ENCODE measurements around the gene KRT35. TPM values are rescaled to one million over a fixed set of nuclear protein-coding genes. Genes with fewer than 3 reads are reported as not detected.

Gene KRT35
- total RNA-seq, 1 experiment from 2014 or later, result not detected

GRCh38 chr17:41512546-41513167 lies 31.7 kb upstream of the KRT35 start:
- DNase-seq (ENCODE audit: low read depth), result no peak

GRCh38 chr17:41511716-41512115 lies 30.8 kb upstream of the KRT35 start:
- DNase-seq (ENCODE audit: low read depth), result no peak

- no peak for DNase-seq (ENCODE audit: low read depth)
These were observed 30.2 kb upstream of the KRT35 start for GRCh38 chr17:41511116-41511515.

- DNase-seq (ENCODE audit: low read depth), result no peak
These were observed 29.5 kb upstream of the KRT35 start for GRCh38 chr17:41510251-41511065.

GRCh38 chr17:41507315-41507880 lies 26.4 kb upstream of the KRT35 start:
- no peak for DNase-seq (ENCODE audit: low read depth)

GRCh38 chr17:41505809-41506767 lies 25.1 kb upstream of the KRT35 start:
- no peak for DNase-seq (ENCODE audit: low read depth)

- no peak for DNase-seq (ENCODE audit: low read depth)
These were observed 24.3 kb upstream of the KRT35 start, which contains the start of gene KRT13 for GRCh38 chr17:41505007-41505808. KRT13 (minus strand) TSS chr17:41505612; CDS start chr17:41505550, 62 bp downstream.

GRCh38 chr17:41504246-41504977 lies 23.5 kb upstream of the KRT35 start:
- no peak for DNase-seq (ENCODE audit: low read depth)

- no peak for DNase-seq (ENCODE audit: low read depth)
These were observed 22.3 kb upstream of the KRT35 start for GRCh38 chr17:41503202-41503601.

- peak; percentile 94 for DNase-seq (ENCODE audit: low read depth)
These were observed 19.4 kb upstream of the KRT35 start for GRCh38 chr17:41500131-41500911.

- DNase-seq (ENCODE audit: low read depth), result peak; percentile 5
These were observed 18.8 kb upstream of the KRT35 start for GRCh38 chr17:41499714-41500113.

- DNase-seq (ENCODE audit: low read depth), result no peak
These were observed 17.3 kb upstream of the KRT35 start for GRCh38 chr17:41498276-41498675.

GRCh38 chr17:41496803-41497484 lies 16.0 kb upstream of the KRT35 start:
- DNase-seq (ENCODE audit: low read depth), result peak; percentile 90

GRCh38 chr17:41494524-41494923 lies 13.6 kb upstream of the KRT35 start:
- DNase-seq (ENCODE audit: low read depth), result peak; percentile 39

- peak; percentile 21 for DNase-seq (ENCODE audit: low read depth)
These were observed 11.8 kb upstream of the KRT35 start for GRCh38 chr17:41492771-41493170.

GRCh38 chr17:41492351-41492750 lies 11.4 kb upstream of the KRT35 start:
- DNase-seq (ENCODE audit: low read depth), result peak; percentile 8

- DNase-seq (ENCODE audit: low read depth), result no peak
These were observed 10.5 kb upstream of the KRT35 start for GRCh38 chr17:41491476-41491875.

All from HT1080 (cell line).